ENCODE data around the gene CCDC14.

The CCDC14 gene

GRCh38 chr3:123961508-123961856, 453 bp upstream of the CCDC14 start:
- no peak for DNase-seq (ENCODE audit: low spot score)

- DNase-seq (ENCODE audit: low spot score) = no peak
These were observed 7.3 kb downstream of the CCDC14 start for GRCh38 chr3:123953735-123954134.

DNA sequence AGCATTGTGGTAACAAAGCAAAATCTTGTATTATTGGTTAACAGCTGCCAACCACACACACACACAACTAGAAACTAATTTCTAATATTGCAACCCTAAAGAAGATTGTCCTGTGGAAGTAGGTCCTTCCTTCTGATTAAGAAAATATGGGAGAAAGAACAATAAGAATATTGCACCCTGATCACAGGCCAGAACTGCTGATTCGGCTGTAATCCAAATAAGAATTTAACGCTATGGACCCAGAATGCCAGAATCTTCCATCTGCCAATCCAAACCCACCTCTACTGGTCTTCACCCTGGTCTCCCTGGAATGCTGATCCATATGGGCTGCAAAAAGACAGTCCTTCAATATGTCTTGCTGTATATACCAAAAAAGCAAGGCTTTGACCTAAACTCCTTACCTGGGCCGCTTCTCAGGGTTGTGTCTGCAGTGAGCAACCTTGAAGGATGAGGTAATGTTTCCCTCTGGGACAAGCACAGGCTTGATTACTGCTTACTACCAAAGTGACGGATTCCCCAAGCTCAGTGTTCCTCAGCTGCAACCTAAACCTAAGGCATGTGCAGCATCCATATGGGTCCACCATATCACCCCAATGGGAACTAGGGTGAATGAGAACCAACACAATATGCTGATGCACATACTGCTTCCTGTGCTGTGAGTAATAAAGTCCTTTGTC, 8.0 kb downstream of the CCDC14 start:
- DNase-seq (ENCODE audit: low spot score) = no peak

- no peak for DNase-seq (ENCODE audit: low spot score)
These were observed 9.2 kb downstream of the CCDC14 start for GRCh38 chr3:123951522-123952447.

DNA sequence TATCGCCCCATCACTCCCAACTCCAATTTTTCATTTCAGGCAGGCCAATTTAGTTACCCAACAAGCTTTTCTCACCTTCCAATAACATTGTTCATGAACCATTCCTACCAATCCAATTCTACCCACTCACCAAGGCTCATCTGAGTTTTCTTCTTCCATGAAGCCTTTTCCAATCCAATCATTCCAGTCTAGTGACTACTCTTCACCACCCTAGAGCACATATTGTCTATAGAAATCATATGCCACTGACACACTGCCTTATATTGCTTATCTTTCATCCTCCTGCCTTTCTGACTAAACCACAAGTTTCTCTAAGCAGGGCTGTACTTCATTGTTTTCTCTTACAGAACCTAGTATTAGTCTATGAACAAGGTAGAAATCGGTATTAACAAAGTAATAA, 11.4 kb downstream of the CCDC14 start:
- DNase-seq (ENCODE audit: low spot score) = no peak

DNA sequence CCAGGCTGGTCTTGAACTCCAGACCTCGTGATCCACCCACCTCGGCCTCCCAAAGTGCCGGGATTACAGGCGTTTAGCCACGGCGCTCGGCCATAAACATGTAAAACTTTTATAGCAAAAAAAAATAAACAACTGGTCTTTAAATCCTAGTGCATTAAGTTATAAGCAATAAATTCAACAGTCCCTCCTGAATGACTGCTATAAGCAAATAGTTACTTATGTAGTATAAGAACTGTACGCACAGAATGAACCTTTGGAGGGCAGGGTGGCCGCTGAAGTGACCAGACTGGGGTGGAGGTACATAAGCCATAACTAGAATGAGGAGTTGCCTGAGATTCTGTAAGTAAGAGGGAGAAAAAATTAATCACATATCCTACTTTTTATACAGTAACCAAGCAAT, 12.6 kb downstream of the CCDC14 start:
- no peak for DNase-seq (ENCODE audit: low spot score)

DNA sequence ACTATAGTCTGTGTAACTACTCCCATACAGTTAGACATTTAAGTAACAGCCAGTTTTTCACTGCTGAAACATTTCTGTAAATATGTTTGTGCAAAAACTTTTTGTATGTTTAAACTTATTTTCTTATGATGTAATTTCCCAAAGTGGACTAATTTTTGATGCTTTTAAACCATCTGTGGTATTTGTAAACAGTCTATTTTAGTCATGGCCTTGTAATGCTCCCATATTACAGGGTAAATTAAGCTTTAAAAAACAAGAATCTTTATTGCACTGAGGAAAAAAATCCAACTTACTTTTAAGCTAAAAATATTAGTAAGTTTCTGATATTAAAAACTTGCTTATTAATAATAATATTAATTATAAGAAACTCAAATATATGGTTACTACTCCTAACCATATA, 13.5 kb downstream of the CCDC14 start:
- DNase-seq (ENCODE audit: low spot score) = no peak

GRCh38 chr3:123941542-123941941, 19.5 kb downstream of the CCDC14 start:
- DNase-seq (ENCODE audit: low spot score) = no peak

- DNase-seq (ENCODE audit: low spot score) = no peak
These were observed 19.9 kb downstream of the CCDC14 start for GRCh38 chr3:123941121-123941520.

GRCh38 chr3:123939706-123940105, 21.3 kb downstream of the CCDC14 start:
- no peak for DNase-seq (ENCODE audit: low spot score)

DNA sequence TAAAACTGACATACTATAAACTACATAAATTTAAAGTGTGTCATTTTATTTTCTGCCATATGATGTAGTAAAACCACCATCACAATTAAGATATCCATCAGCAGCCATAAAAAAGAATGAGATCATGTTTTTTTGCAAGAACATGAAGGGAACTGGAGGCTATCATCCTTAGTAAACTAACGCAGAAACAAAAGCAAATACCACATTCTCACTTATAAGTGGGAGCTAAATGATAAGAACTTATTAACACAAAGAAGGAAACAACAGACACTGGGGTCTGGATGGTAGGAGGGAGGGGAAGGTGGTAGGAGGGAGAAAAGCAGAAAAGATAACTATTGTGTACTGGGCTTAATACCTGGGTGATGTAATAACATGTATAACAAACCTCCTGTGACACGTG, 24.6 kb downstream of the CCDC14 start:
- no peak for DNase-seq (ENCODE audit: low spot score)

DNA sequence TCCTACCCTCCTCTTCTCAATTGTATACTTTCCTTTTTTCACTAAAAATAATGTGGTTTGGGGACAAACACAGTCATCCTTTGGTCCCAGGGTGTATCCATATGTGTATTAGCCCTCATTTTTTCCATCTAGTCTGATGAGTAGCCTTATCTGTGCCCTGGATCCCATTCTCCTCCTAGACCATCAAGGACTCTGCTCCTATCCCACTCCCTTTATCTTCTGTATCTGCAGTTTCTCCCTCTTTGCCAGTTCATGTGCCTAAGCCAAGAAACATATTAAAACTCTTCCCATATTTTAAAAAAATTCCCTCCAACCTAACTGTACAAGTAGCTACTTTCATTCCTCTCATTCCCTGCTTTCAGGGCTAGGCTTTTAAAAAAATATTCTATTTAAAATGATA, 25.2 kb downstream of the CCDC14 start:
- no peak for DNase-seq (ENCODE audit: low spot score)

GRCh38 chr3:123934250-123934649, 26.8 kb downstream of the CCDC14 start:
- DNase-seq (ENCODE audit: low spot score) = no peak

DNA sequence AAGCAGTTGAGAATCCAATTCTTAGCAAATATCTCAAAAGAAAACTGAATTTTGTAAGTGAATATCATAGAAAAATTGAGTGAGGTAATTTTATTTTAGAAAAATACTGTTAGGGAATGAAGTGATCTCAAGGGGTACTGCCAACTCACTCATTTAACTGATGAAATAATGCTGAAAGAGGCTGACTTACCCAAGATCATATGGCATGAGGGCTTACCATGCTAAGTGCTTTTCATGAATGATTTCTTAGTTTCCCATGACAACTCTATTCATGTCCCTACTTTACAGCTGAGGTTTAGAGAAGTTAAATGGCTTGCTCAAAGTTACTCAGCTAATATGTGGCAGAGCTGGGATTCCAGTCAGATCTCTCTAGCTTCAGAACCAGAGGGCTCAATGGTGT, 30.6 kb downstream of the CCDC14 start:
- no peak for DNase-seq (ENCODE audit: low spot score)

DNA sequence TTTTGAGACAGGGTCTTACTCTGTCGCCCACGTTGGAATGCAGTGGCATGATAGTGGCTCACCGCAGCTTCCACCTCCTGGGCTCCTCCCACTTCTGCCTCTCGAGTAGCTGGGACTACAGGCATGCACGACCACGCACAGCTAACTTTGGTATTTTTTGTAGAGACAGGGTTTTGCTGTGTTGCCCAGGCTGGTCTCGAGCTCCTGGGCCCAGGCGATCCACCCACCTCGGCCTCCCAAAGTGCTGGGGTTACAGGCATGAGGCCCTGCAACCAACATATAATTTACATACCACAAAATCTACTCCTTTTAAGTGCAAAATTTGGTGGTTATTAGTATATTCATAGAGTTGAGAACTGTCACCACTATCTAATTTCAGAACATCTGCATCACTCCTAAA, 31.7 kb downstream of the CCDC14 start:
- no peak for DNase-seq (ENCODE audit: low spot score)

DNA sequence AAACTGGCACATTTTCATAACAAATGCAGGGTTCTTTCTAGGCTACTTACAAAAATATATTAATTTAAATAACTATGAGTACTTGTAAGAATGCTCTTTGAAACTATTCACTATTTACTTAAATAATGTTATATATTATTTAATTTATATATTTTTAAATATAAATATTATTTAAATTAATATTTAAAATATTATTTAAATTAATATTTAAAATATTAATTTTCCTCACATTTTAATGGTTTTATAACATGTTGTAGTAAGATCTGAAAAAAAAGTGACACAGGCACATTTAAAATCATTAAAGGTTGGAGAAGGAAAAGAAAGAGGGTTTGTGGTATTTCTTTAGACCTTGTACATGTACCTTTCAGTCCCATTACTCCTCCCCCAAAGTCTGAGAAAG, 34.6 kb downstream of the CCDC14 start:
- no peak for DNase-seq (ENCODE audit: low spot score)

DNA sequence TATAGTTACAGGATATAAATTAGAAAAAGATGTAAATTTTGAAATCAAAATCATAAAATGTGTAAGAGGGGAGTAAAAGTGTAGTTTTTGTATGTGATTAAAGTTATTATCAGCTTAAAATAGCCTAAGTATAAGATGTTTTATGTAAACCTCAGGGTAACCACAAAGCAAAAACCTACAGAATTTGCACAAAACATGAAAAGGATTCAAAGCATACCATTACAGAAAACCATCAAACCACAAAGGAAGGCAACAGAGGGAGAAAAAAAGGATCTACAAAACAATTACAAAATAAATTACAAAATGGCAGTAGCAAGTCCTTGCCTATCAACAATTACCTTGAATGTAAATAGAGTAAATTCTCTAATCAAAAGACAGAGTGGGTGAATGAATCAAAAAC, 40.2 kb downstream of the CCDC14 start:
- DNase-seq (ENCODE audit: low spot score) = no peak

DNA sequence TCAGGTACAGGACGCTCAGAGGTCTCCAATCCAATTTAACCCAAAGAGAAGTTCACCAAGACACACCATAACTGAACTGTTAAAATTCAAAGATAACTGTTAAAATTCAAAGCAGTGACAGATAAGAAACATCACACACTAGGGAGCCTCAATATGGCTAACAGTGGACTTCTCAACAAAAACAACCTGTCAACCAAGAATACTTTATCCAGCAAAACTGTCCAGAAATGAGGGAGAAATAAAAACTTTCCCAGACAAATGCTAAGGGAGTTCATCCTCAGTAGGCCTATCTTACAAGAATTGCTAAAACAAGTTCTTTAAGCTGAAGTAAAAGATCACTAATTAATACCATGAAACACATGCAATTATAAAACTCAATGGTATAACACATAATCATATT, 40.6 kb downstream of the CCDC14 start:
- DNase-seq (ENCODE audit: low spot score) = no peak

DNA sequence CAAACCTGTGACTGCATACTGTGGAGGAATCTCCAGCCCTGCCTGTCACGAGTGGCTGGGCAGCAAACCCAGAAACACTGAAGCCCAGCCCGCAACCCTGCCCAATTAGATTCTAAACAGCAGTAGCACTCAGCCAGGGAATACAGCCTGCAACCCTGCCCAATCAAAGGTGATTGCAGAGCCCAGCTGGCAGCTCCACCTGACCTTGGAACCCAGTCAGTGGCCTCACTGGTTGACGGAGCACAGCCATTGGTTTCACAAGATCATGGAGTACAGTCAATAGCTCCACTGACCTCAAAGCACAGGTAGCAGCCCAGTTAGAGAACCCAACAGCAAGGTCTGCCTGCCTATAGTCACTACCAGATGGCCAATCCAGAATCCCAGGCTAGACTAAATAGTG, 41.7 kb downstream of the CCDC14 start:
- DNase-seq (ENCODE audit: low spot score) = no peak

DNA sequence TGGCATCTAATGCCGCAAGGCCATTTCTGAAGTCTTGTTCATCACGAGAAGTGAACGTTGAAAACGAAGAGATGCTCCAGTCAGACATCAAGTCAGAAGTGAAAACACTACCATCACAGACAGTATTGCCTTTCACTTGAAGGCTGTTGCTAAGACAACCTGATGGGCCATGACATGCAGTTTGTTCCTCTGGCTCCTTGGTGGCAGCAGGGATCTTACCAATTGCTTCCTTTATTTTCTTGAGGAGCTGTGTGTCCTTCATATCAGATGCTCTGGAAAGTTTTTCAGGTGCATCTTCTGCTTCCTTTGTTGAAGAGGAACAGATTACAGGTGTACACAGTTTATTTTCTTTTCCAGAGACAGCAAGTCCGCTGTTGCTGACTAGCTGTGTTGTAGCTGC, 46.2 kb downstream of the CCDC14 start:
- DNase-seq (ENCODE audit: low spot score) = no peak

DNA sequence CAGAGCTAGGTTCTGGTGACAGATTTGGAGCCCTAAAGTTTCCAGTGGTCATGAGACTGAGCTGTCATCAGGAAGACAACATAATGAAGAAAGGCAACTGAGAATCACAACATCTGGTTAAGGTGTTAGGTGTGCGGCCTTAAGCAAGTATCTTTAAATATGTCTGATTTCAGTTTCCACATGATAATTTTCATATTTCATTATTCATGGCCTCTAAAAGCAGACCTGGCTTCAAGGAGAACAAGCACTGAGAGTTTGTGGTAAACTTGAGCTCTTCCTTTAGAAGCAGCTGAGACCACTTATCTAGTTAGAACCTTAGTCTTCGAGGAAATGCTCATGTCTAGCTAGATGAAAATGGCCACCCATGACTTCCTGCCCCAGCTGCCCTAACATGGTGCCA, 51.2 kb downstream of the CCDC14 start:
- DNase-seq (ENCODE audit: low spot score) = no peak

- DNase-seq (ENCODE audit: low spot score) = no peak
These were observed 53.3 kb downstream of the CCDC14 start for GRCh38 chr3:123907720-123908119.

GRCh38 chr3:123899300-123899865, 61.6 kb downstream of the CCDC14 start:
- no peak for DNase-seq (ENCODE audit: low spot score)
